T1000 (cell line): Measurements from ENCODE around the gene FBH1.

Experiments used
- DNase-seq: peaks from one replicate; lab custom pipeline; 2025; ENCODE audit warnings: mixed read lengths; lab: John Stamatoyannopoulos, UW

The FBH1 gene

DNA sequence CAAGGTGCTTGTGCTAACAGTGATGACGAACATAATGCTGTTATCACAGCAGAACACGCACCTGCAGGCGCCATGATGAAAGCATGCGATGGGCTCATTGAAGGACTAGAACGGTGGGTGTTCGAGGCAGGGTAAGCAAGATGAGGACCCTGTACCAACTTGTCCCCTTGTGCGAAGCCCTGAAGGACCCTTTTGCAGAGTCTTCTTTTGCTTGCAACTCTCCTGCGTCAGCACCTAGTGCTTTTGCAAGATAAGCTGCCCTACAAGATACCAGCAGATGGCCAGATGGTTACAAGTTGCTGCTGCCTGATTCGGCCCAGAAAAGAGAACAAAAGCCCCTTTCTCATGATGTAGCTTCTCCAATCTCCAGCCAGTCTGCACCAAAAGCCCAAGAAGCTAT, 91.5 kb downstream of the FBH1 start:
- no peak for DNase-seq

GRCh38 chr10:5983774-5984173, 93.7 kb downstream of the FBH1 start:
- no peak for DNase-seq

DNA sequence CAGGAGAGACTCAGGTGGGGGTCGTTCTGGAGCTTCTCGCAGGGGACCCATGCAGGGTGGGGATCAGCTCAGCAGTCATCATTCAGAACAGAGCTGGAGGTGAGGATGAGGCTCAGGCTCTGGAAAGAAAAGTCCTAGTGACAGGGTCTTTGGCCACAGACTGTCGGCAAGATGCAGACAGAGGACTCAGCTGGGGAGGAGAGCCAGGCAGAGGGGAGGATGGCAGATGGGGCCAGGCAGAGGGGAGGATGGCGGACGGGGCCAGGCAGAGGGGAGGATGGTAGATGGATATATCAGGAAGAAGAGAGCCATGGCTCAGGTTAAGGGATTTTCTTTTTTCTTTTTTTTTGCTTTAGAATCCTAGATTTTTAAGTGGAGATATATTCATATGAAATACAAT, 95.0 kb downstream of the FBH1 start:
- no peak for DNase-seq
